NCI-H2107 treated with DMSO at 0.1 percent for 48 hours (cell line): ENCODE results near the gene TXNRD1.
"Not testable (repeated sequence)": the region's sequence is repeated elsewhere in the genome, so short reads cannot be mapped to it uniquely, and the experiment has no call there.

Experiments used
- DNase-seq: peaks from one replicate; lab custom pipeline; 2025; ENCODE audit not compliant: unreplicated experiment; lab: John Stamatoyannopoulos, UW

The TXNRD1 gene

DNA sequence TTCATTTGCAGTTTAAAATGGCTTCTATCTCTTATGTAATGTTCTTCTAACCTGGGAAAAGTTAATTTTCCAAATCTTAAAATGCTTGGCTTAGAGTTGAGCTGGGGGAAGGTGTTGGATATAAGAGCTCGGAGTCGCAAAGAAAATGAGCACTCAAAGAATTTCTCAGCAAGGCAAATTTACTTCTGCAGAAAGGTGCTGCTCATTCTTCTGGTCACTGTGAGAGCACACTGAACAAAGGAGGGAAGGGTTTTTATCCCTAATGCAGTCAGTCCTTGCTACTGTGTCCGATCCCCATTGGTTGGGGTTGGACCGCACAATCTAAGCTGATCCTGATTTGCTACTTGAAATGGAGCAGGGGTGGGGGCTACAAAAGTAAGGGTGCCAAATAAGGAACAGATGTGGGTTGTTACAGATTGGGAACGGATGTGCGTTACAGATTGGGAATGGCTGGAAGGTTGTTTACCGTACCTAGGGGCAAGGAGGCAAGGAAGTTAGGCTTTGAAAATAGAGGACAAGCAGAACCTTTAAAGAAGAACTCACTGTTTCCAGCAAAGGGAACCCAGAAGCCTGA lies 19.4 kb downstream of the TXNRD1 start:
- no peak for DNase-seq

DNA sequence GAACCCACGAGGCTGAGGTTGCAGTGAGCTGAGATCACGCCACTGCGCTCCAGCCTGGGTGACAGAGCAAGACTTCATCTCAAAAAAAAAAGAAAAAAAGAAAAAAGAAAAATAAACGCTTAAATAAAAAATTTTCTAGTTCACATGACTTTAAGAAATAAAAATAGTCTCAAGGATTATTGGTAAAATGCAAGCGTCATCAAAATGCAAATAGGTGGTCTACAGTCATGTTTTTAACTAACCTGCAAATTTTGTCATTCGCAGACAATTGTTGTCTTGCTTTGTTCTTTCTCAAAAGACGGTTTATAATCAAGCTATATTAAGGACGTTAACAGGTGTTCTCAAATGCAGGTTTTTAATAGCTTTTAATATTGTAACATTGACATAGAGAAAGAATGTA lies 22.4 kb downstream of the TXNRD1 start:
- DNase-seq: no peak

DNA sequence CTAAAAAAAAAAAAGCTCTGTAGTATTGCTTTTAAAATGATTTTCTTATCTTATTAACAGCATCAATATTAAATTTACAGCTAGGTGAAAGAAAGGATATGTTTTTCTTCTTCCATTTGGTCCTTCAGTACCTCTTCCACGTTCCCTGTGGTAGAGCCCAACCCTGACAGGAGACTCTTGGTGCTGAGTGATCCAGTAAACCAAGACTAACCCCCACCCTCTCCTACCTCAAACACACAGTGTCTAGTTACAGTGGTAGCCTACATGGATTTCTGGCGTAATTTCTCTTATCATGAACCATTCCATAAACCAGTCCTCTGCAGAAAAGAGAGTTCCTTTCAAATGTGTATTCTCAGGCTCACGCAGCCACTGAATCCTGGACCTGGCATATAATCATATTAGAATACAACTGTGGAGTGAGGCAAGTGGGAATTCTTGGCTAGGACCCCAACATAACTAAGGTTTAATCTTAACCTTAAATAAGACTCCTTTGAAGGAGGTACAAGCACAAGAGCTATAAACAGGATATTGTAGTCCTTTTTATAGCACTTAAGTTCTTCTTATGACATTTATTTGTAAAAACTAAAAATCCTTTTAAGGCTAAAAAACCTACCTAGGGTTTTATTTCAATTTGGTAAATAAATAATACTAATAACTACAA lies 27.1 kb downstream of the TXNRD1 start:
- no peak for DNase-seq

GRCh38 chr12:104243551-104243950 lies 28.0 kb downstream of the TXNRD1 start:
- DNase-seq: peak; percentile 55

- peak; percentile 55 for DNase-seq
Observed at GRCh38 chr12:104243971-104244370, 28.4 kb downstream of the TXNRD1 start.

DNA sequence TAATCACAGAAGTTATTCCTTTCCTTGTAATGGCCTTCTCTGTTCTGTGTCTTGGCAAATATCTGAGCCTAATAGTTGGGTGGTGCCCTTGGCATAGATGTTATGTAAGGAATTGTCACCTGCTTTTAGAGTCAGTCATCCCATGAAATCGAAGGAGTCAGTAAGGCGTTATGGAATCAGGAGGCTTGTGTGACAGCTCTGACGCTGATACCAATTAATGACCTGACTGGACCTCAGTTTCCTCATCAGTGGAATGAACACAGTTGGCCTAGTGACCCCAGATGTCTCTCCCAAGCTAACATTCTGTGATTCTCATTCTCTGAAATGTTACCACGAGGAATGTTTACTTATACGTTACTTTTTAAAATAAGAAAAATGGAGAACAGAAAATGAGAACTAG lies 32.1 kb downstream of the TXNRD1 start:
- DNase-seq: no peak

- DNase-seq: no peak
Observed at GRCh38 chr12:104248444-104248843, 32.9 kb downstream of the TXNRD1 start.

DNA sequence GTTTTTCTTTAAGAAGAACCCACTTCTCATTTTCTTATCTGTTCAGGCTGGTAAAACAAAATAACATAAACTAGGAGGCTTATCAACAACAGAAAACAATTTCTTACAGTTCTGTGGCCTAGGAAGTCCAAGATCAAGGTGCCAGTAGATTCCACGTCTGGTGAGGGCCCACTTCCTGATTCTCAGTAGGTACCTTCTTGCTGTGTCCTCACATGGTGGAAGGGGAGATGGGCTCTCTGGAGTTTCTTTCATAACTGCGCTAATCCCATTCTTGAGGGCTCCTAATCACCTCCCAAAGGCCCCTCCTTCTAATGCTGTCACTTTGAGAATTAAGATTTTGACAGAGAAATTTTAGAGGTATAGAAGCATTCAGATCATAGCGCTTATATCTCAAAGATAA lies 33.4 kb downstream of the TXNRD1 start:
- no peak for DNase-seq

- DNase-seq: no peak
Observed at GRCh38 chr12:104249898-104250297, 34.3 kb downstream of the TXNRD1 start.

- DNase-seq: no peak
Observed at GRCh38 chr12:104250366-104251125, 35.0 kb downstream of the TXNRD1 start.

- DNase-seq: no peak
Observed at GRCh38 chr12:104257913-104258472, 42.4 kb downstream of the TXNRD1 start.

DNA sequence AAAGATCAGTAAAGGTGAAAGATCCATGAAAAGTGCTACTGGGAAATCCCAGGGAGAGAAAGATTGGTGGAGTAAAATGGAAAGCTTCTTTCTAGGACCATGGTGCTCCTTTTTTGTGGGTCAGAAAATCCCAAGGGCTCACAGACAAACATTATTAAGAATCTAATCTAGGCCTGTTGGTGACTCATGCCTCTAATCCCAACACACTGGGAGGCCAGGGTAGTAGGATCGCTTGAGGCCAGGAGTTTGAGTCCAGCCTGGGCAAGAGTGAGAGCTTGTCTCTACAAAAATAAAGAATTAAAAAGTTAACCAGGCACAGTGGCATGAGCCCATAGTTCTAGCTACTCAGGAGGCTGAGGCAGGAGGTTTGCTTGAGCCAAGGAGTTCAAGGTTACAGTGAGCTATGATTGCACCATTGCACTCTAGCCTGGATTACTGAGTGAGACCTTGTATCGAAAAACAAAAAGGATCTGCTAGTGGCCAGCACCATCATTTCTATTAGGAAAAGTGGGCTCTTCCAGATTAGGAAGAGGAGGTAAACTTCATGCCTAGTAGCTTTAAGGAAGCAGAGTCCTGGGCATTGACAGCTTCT lies 43.0 kb downstream of the TXNRD1 start:
- DNase-seq: no peak

DNA sequence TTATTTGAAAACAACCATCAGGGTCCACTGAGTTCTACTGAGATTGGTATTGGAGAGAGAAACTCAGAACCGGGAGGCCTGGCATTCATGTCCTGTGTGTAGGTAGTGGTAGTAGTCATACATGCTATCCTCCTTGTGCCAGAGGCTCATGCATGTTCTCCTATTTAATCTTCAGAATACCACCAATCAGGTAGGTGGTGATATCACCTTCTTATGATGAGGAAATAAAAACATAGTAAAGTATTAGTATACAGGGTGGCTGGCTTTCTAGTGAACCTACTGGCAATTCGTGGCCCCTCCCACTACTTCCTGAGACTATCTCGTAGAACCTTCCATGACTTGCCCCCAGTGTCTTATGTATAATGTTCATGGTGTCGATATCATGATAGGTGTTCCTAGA lies 47.4 kb downstream of the TXNRD1 start:
- peak; percentile 23 for DNase-seq

DNA sequence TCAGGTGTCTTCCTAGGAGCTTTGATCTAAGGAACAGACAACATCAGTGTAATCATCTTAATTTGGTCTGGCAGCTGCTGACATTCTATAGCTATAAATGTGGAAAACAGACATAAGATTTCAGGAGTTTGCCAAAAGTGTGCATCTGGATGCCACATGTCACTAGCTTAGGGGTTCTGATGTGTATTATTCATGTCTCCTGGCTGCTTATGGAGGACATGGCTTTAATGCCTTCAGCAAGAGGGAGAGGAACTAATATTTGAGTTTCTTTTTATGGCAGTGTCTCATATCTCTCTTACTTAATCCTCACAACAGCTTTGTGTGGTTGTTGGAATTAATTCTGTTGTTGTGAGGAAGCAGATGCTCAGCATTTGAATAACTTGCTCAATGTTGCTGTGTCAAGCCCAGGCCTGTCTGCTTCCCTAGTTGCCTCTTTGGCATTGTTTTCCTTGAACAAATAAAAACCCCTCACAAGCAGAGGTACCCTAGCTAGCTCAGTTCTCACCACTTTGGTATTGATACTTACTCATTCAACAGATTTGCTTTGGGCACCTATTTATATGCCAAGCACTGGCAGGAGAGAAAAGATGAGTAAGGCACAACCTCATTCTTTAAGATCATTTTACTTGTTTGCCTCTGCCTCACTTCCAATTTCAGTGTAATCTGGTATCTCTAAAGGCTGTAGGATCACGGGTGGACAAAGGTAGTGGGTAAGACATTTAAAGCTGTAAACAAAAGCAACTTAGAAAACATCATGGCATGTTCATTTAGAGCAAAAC lies 48.2 kb downstream of the TXNRD1 start:
- DNase-seq: peak; percentile 90

DNA sequence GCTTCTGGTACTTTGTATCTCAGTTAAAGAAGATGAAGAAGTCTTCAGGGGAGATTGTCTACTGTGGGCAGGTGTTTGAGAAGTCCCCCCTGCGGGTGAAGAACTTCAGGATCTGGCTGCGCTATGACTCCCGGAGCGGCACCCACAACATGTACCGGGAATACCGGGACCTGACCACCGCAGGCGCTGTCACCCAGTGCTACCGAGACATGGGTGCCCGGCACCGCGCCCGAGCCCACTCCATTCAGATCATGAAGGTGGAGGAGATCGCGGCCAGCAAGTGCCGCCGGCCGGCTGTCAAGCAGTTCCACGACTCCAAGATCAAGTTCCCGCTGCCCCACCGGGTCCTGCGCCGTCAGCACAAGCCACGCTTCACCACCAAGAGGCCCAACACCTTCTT lies 49.9 kb downstream of the TXNRD1 start:
- DNase-seq: not testable (repeated sequence)

GRCh38 chr12:104272938-104273337 lies 57.4 kb downstream of the TXNRD1 start:
- no peak for DNase-seq

GRCh38 chr12:104273503-104273902 lies 57.9 kb downstream of the TXNRD1 start:
- no peak for DNase-seq

DNA sequence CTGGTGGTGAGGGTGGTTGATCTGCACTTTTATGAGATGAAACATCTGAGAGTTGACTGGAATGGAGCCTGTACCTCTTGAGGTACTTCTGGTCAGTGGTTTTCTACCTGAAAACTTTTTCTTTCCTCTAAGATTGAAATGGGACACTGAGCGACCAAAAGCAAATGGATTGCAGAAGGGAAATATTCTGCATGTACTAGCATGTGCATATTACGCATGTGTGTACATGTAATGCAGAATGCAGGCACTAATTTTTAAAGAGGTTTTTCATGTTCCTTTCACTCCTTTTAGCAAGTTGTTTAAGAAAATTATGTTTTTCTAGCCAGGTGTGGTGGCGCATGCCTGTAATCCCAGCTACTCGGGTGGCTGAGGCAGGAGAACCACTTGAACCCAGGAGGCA lies 59.2 kb downstream of the TXNRD1 start:
- DNase-seq: no peak

GRCh38 chr12:104275689-104276088 lies 60.1 kb downstream of the TXNRD1 start:
- DNase-seq: no peak

DNA sequence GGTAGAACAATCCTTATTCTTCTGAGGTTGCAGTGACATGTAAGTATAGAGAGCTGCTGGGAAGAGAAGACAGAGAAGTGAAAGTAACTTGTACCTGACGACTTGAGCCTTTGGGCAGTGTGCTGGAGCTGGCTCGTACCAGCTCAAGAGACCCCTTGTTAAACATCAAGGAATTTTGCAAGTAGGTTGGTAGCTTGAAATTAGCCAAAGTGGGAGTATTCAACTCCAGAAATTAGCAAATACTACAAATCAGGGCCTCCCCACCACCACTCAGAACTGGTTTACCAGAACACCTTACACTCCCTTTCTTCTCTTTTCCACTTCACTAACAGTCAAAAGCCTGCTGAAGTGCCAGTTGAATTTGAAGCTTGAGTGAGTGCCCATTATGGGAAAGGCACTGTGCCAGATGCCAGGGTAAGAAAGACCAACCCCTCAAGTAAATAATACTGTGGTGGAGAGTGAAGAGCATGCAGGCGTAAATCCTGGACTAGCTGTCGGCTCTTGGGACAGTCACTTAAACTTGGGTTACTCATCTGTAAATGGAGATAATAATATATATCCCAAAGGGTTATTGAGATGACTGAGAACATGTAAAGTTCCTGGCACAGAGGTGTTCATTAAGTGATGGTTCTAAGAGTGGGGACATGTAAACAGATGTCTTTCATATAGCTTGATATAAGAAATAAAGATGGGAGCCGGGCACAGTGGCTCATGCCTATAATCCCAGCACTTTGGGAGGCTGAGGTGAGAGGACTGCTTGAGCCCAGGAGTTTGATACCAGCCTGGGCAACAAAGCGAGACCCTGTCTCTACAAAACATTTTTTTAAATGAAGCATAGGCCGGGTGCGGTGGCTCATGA lies 60.9 kb downstream of the TXNRD1 start:
- DNase-seq: peak; percentile 98
